Measurements from ENCODE around the gene AREL1.

Gene AREL1

GRCh38 chr14:74615735-74616134, 97.1 kb downstream of the AREL1 start:
- Histone ChIP-seq H3K4me3 (ENCODE audit: low read depth in 1 of 2, low read length in 2 of 2) (no peak overlapping the region), H3K27ac (ENCODE audit: low read depth, low read length) (no peak overlapping the region), H3K9ac (ENCODE audit: low read depth in 1 of 2, low read length in 2 of 2) (no peak overlapping the region), H3K36me3 (ENCODE audit: control insufficient read depth in 1 of 2, insufficient read depth in 2 of 2, low read length in 2 of 2) (no peaks in the 10 kb centered on the region), H3K9me3 (ENCODE audit: control insufficient read depth in 1 of 2, low read length in 2 of 2) (no peaks in the 10 kb centered on the region), H3K4me1 (ENCODE audit: control insufficient read depth in 1 of 2, insufficient read depth in 2 of 2, low read length in 2 of 2) (peaks cover 28 to 34% of the 10 kb centered on the region in 2 donors), H3K27me3 (ENCODE audit: control insufficient read depth in 1 of 2, insufficient read depth in 2 of 2, low read length in 2 of 2) (peaks cover 0 to 7% of the 10 kb centered on the region in 2 donors)

GRCh38 chr14:74614508-74615495, 98.1 kb downstream of the AREL1 start:
- H3K9ac ChIP-seq (ENCODE audit: low read depth in 1 of 2, low read length in 2 of 2) = no peak overlapping the region
- H3K27me3 ChIP-seq (ENCODE audit: control insufficient read depth in 1 of 2, insufficient read depth in 2 of 2, low read length in 2 of 2) = peaks cover 0 to 7% of the 10 kb centered on the region in 2 donors
- H3K4me1 ChIP-seq (ENCODE audit: control insufficient read depth in 1 of 2, insufficient read depth in 2 of 2, low read length in 2 of 2) = peaks cover 22 to 32% of the 10 kb centered on the region in 2 donors
- H3K4me3 ChIP-seq (ENCODE audit: low read depth in 1 of 2, low read length in 2 of 2) = no peak overlapping the region
- H3K27ac ChIP-seq (ENCODE audit: low read depth, low read length) = no peak overlapping the region
- no peaks in the 10 kb centered on the region for H3K36me3 ChIP-seq (ENCODE audit: control insufficient read depth in 1 of 2, insufficient read depth in 2 of 2, low read length in 2 of 2)
- no peaks in the 10 kb centered on the region for H3K9me3 ChIP-seq (ENCODE audit: control insufficient read depth in 1 of 2, low read length in 2 of 2)

- H3K4me1 ChIP-seq (ENCODE audit: control insufficient read depth in 1 of 2, insufficient read depth in 2 of 2, low read length in 2 of 2) = peaks cover 17 to 23% of the 10 kb centered on the region in 2 donors
- H3K27ac ChIP-seq (ENCODE audit: low read depth, low read length) = no peak overlapping the region
- H3K9me3 ChIP-seq (ENCODE audit: control insufficient read depth in 1 of 2, low read length in 2 of 2) = no peaks in the 10 kb centered on the region
- H3K4me3 ChIP-seq (ENCODE audit: low read depth in 1 of 2, low read length in 2 of 2) = no peak overlapping the region
- H3K9ac ChIP-seq (ENCODE audit: low read depth in 1 of 2, low read length in 2 of 2) = no peak overlapping the region
- H3K36me3 ChIP-seq (ENCODE audit: control insufficient read depth in 1 of 2, insufficient read depth in 2 of 2, low read length in 2 of 2) = no peaks in the 10 kb centered on the region
- peaks cover 0 to 7% of the 10 kb centered on the region in 2 donors for H3K27me3 ChIP-seq (ENCODE audit: control insufficient read depth in 1 of 2, insufficient read depth in 2 of 2, low read length in 2 of 2)
Measured at GRCh38 chr14:74613211-74613914, 99.5 kb downstream of the AREL1 start.

- H3K4me1 ChIP-seq (ENCODE audit: control insufficient read depth in 1 of 2, insufficient read depth in 2 of 2, low read length in 2 of 2) = peaks cover 9 to 20% of the 10 kb centered on the region in 2 donors
- H3K9ac ChIP-seq (ENCODE audit: low read depth in 1 of 2, low read length in 2 of 2) = peak overlapping the region in 1 of 2 donors; percentile 32
- no peak overlapping the region for H3K27ac ChIP-seq (ENCODE audit: low read depth, low read length)
- H3K27me3 ChIP-seq (ENCODE audit: control insufficient read depth in 1 of 2, insufficient read depth in 2 of 2, low read length in 2 of 2) = peaks cover 0 to 7% of the 10 kb centered on the region in 2 donors
- H3K9me3 ChIP-seq (ENCODE audit: control insufficient read depth in 1 of 2, low read length in 2 of 2) = no peaks in the 10 kb centered on the region
- no peaks in the 10 kb centered on the region for H3K36me3 ChIP-seq (ENCODE audit: control insufficient read depth in 1 of 2, insufficient read depth in 2 of 2, low read length in 2 of 2)
- peak overlapping the region; percentile 64 to 73 for H3K4me3 ChIP-seq (ENCODE audit: low read depth in 1 of 2, low read length in 2 of 2)
Measured at GRCh38 chr14:74612350-74613021, 100.4 kb downstream of the AREL1 start.

- Histone ChIP-seq H3K4me3 (ENCODE audit: low read depth in 1 of 2, low read length in 2 of 2) (peak within 1 kb of the TSS; percentile 64 to 73), H3K4me1 (ENCODE audit: control insufficient read depth in 1 of 2, insufficient read depth in 2 of 2, low read length in 2 of 2) (peaks cover 9 to 13% of the 10 kb centered on the region in 2 donors), H3K27me3 (ENCODE audit: control insufficient read depth in 1 of 2, insufficient read depth in 2 of 2, low read length in 2 of 2) (peaks cover 0 to 7% of the 10 kb centered on the region in 2 donors), H3K9ac (ENCODE audit: low read depth in 1 of 2, low read length in 2 of 2) (peak within 1 kb of the TSS in 1 of 2 donors; percentile 32), H3K36me3 (ENCODE audit: control insufficient read depth in 1 of 2, insufficient read depth in 2 of 2, low read length in 2 of 2) (no peaks in the 10 kb centered on the region), H3K9me3 (ENCODE audit: control insufficient read depth in 1 of 2, low read length in 2 of 2) (no peaks in the 10 kb centered on the region), H3K27ac (ENCODE audit: low read depth, low read length) (no peak within 1 kb of the TSS)
Measured at GRCh38 chr14:74611650-74612349, 101.1 kb downstream of the AREL1 start, which contains the start of gene LTBP2. Gene LTBP2 (minus strand): TSS chr14:74612237. CDS start chr14:74611944, 293 bp downstream.

Data from duodenal mucosa (tissue), 2 donors.